C4-2B (cell line): ENCODE results near the gene CPSF4L.

ENCODE experiments used
- ZFX ChIP-seq: fragments of 450-650 bp; IDR thresholded peaks from 2 replicates; pipeline ENCODE4 v1.6.1; 2017
- TF ChIP-seq, protein P1 (sequence below): fragments of 450-650 bp; conservative IDR thresholded peaks from 2 replicates; pipeline ENCODE4 v1.5.1; 2017; ENCODE audit warnings: mild to moderate bottlenecking

GRCh38 chr17:73280191-73280590, 18.5 kb upstream of the CPSF4L start:
- TF ChIP-seq, protein P1, sequence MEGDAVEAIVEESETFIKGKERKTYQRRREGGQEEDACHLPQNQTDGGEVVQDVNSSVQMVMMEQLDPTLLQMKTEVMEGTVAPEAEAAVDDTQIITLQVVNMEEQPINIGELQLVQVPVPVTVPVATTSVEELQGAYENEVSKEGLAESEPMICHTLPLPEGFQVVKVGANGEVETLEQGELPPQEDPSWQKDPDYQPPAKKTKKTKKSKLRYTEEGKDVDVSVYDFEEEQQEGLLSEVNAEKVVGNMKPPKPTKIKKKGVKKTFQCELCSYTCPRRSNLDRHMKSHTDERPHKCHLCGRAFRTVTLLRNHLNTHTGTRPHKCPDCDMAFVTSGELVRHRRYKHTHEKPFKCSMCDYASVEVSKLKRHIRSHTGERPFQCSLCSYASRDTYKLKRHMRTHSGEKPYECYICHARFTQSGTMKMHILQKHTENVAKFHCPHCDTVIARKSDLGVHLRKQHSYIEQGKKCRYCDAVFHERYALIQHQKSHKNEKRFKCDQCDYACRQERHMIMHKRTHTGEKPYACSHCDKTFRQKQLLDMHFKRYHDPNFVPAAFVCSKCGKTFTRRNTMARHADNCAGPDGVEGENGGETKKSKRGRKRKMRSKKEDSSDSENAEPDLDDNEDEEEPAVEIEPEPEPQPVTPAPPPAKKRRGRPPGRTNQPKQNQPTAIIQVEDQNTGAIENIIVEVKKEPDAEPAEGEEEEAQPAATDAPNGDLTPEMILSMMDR = no peak
- TF ChIP-seq ZFX = no peak
